A673 (cell line): ENCODE data around the gene CTNNA3.

Source experiments
- EZH2 ChIP-seq: fragments of 200-600 bp; sonication (generic); IDR thresholded peaks from 2 replicates; pipeline ENCODE4 v1.6.1; 2017; ENCODE audit warnings: borderline replicate concordance, low read depth, mild to moderate bottlenecking, mixed read lengths, antibody characterized with exemption, low read length; ENCODE audit not compliant: poor library complexity, severe bottlenecking
- TF ChIP-seq, protein P1 (sequence below): fragments of 300-800, 200-600 bp; sonication (generic); conservative IDR thresholded peaks from 2 replicates; pipeline ENCODE4 v1.5.1; 2017; ENCODE audit warnings: low read depth, mild to moderate bottlenecking, antibody characterized with exemption, low read length, moderate library complexity, mixed read lengths

- TF ChIP-seq, protein P1, sequence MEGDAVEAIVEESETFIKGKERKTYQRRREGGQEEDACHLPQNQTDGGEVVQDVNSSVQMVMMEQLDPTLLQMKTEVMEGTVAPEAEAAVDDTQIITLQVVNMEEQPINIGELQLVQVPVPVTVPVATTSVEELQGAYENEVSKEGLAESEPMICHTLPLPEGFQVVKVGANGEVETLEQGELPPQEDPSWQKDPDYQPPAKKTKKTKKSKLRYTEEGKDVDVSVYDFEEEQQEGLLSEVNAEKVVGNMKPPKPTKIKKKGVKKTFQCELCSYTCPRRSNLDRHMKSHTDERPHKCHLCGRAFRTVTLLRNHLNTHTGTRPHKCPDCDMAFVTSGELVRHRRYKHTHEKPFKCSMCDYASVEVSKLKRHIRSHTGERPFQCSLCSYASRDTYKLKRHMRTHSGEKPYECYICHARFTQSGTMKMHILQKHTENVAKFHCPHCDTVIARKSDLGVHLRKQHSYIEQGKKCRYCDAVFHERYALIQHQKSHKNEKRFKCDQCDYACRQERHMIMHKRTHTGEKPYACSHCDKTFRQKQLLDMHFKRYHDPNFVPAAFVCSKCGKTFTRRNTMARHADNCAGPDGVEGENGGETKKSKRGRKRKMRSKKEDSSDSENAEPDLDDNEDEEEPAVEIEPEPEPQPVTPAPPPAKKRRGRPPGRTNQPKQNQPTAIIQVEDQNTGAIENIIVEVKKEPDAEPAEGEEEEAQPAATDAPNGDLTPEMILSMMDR, result no peak
- TF ChIP-seq EZH2, result no peak
These were observed 1727.6 kb downstream of the CTNNA3 start for GRCh38 chr10:65968437-65968836.
